ENCODE data around the gene UBXN10. TPM values are rescaled to one million over a fixed set of nuclear protein-coding genes. Genes with fewer than 3 reads are reported as not detected.
"Not testable (repeated sequence)": the region's sequence is repeated elsewhere in the genome, so short reads cannot be mapped to it uniquely, and the experiment has no call there.

UBXN10 gene
- total and polyA plus RNA-seq, 12 donors, result 0.64 to 2.6 (median 1.5) TPM

DNA sequence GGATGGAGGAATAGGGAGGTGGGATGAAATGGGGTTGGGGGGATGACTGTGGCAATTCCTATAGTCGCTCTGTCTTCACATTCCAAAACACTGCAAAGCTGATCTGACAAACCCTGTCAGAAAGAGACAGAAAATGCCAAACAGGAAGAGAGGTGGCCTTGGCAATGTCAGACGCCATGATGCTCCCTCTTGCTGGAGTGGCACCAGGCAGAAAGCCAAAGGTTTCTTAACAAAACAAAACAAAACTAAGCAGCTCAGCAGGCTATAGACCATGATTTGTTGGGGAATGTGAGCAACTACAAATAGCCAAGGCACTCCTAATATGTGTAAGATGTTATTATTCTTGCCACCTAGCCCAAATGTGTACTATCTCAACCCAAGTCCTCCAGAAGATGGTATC lies 43.3 kb downstream of the UBXN10 start:
- no peak overlapping the region for H3K27ac ChIP-seq
- intact Hi-C loops (cut with DNase I), result loop anchor here in 1 of 2 donors (10.0 kb wide), 2 partner anchors 126 to 206 kb away; no protein-coding TSS in a partner anchor
- H3K4me3 ChIP-seq, result no peak overlapping the region
- no peaks in the 10 kb centered on the region for H3K4me1 ChIP-seq (replicated peaks in 1 of 2)
- TF ChIP-seq, protein P1, sequence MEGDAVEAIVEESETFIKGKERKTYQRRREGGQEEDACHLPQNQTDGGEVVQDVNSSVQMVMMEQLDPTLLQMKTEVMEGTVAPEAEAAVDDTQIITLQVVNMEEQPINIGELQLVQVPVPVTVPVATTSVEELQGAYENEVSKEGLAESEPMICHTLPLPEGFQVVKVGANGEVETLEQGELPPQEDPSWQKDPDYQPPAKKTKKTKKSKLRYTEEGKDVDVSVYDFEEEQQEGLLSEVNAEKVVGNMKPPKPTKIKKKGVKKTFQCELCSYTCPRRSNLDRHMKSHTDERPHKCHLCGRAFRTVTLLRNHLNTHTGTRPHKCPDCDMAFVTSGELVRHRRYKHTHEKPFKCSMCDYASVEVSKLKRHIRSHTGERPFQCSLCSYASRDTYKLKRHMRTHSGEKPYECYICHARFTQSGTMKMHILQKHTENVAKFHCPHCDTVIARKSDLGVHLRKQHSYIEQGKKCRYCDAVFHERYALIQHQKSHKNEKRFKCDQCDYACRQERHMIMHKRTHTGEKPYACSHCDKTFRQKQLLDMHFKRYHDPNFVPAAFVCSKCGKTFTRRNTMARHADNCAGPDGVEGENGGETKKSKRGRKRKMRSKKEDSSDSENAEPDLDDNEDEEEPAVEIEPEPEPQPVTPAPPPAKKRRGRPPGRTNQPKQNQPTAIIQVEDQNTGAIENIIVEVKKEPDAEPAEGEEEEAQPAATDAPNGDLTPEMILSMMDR (IDR thresholded peaks at IDR 0.05), result no peak
- TF ChIP-seq POLR2A (IDR thresholded peaks at IDR 0.05), result no peak
- 31 to 55% (median 38%) methylated on average over 2 of the region's 2 CpGs for WGBS, 4 donors
- H3K36me3 ChIP-seq (replicated peaks in 1 of 2), result no peaks in the 10 kb centered on the region
- H3K9me3 ChIP-seq (replicated peaks in 1 of 3), result no peaks in the 10 kb centered on the region
- DNase-seq, result peak in 2 of 7 donors; percentile 41 to 42
- H3K27me3 ChIP-seq, result no peaks in the 10 kb centered on the region

DNA sequence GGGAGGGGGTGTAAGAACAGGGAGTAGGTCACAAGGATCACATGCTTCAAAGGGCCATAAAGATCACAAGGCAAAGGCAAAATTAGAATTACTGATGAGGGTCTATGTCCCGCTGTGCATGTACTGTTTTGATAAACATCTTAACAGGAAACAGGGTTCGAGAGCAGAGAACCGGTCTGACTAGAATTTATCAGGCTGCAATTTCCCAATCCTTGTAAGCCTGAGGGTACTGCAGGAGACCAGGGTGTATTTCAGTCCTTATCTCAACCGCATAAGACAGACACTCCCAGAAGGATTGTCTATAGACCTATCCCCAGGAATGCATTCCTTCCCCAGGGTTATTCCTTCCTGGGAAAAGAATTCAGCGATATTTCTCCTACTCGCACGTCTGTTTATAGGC lies 46.7 kb downstream of the UBXN10 start:
- 42 to 68% (median 43%) methylated on average over 7 of the region's 7 CpGs for WGBS, 4 donors
- H3K9me3 ChIP-seq (replicated peaks in 1 of 3); intact Hi-C loops (cut with DNase I); H3K36me3 ChIP-seq (replicated peaks in 1 of 2); DNase-seq; H3K4me3 ChIP-seq; H3K27ac ChIP-seq; H3K27me3 ChIP-seq; H3K4me1 ChIP-seq (replicated peaks in 1 of 2): not testable (repeated sequence)

DNA sequence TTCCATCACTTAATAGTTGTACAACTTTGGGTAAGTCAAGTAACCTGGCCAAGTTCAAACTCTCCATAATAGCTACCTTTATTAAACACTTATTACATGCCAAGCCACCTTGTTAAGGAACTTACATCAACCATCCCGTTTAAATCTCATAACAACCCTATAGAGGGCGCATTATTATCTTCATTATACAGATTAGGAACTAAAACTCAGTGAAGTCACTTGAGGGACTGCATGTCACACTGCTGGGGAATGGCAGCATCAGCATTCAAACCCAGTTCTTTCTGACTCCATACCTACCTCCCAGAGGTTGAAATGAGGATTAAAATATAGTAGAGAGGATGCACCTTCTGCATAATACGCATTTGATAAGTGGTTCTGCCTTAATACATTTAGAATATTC lies 47.5 kb downstream of the UBXN10 start:
- H3K9me3 ChIP-seq (replicated peaks in 1 of 3), result no peaks in the 10 kb centered on the region
- 42 to 62% (median 46%) methylated on average over 3 of the region's 3 CpGs for WGBS, 4 donors
- no peak overlapping the region for H3K4me3 ChIP-seq
- DNase-seq, result no peak
- H3K36me3 ChIP-seq (replicated peaks in 1 of 2), result no peaks in the 10 kb centered on the region
- TF ChIP-seq POLR2A (IDR thresholded peaks at IDR 0.05), result no peak
- TF ChIP-seq, protein P1 (IDR thresholded peaks at IDR 0.05), result peak in 2 of 6 experiments; percentile 16 to 28
- no peak overlapping the region for H3K27ac ChIP-seq
- peaks cover 3 to 4% of the 10 kb centered on the region in 2 donors for H3K4me1 ChIP-seq (replicated peaks in 1 of 2)
- no peaks in the 10 kb centered on the region for H3K27me3 ChIP-seq
- intact Hi-C loops (cut with DNase I), result no loop called here

DNA sequence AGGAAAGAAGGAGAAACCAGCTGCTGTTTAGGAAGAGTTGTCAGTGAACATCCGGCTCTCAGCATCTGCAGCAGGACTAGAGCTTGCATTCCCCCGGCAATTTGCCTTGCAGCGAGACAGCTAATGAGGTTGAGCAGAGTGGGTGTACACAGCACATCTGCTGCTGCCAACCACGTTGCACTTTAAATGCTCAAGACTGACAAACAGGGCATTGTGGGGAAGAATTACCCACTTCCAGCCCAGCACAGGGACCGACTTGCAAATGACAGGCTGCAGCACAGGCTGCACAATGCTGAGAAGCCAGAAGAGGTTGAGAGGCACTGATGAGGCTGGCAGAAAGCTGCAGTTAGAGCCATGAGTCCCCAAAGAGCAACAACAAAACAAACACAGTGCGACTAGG lies 48.0 kb downstream of the UBXN10 start:
- H3K4me1 ChIP-seq (replicated peaks in 1 of 2), result peaks cover 3 to 4% of the 10 kb centered on the region in 2 donors
- no peaks in the 10 kb centered on the region for H3K27me3 ChIP-seq
- H3K27ac ChIP-seq, result no peak overlapping the region
- H3K36me3 ChIP-seq (replicated peaks in 1 of 2), result no peaks in the 10 kb centered on the region
- intact Hi-C loops (cut with DNase I), result no loop called here
- no peaks in the 10 kb centered on the region for H3K9me3 ChIP-seq (replicated peaks in 1 of 3)
- WGBS, 4 donors, result 50 to 61% (median 54%) methylated on average over 6 of the region's 6 CpGs
- H3K4me3 ChIP-seq, result no peak overlapping the region
- TF ChIP-seq POLR2A (IDR thresholded peaks at IDR 0.05), result no peak
- TF ChIP-seq, protein P1 (IDR thresholded peaks at IDR 0.05), result no peak
- DNase-seq, result no peak

DNA sequence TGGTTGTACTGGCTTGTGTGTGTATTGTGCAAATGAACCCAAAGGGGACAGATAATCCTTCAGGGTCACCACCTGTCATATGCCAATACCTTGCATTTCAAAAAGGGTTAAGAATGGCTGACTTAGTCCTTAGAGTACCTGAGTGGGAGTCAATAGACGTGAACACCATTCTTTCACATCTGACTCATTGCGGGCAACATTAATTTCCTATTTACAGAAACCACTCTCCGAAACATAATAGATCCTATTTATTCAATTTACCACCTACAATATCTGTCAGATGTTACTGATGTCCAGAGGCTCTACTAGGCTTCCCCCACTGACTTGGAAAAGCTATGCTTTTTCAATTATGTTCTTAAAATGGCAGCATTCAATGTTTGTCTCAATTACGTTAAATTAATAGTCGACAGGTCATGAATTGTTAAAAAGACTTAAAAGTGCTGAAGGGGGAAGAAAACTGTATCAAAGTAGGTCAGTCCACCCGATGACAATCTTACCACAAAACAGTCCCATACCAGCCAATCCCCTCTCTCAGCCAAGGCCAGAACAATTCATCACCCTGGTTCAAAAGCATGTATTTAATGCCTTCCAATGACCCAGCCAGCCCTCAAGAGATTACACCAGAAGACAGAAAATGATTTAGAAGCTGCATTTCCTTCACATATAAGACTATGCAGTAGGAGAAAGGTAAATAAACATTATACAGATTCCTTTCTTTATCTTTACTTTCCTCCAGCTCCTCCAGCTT lies 49.1 kb downstream of the UBXN10 start:
- intact Hi-C loops (cut with DNase I), result no loop called here
- 34 to 46% (median 38%) methylated on average over 6 of the region's 6 CpGs for WGBS, 4 donors
- H3K4me1 ChIP-seq (replicated peaks in 1 of 2), result peaks cover 3 to 4% of the 10 kb centered on the region in 2 donors
- H3K27me3 ChIP-seq, result no peaks in the 10 kb centered on the region
- H3K4me3 ChIP-seq, result no peak overlapping the region
- peak in 2 of 7 donors; percentile 23 to 25 for DNase-seq
- TF ChIP-seq, protein P1 (IDR thresholded peaks at IDR 0.05), result no peak
- H3K27ac ChIP-seq, result no peak overlapping the region
- H3K36me3 ChIP-seq (replicated peaks in 1 of 2), result no peaks in the 10 kb centered on the region
- no peaks in the 10 kb centered on the region for H3K9me3 ChIP-seq (replicated peaks in 1 of 3)
